HG03571 (cell line): ENCODE results near the gene ARHGEF11.

Experiments
- ATAC-seq: cut with Tn5 transposase; IDR thresholded peaks from one replicate; pipeline ENCODE4 v1.9.1; 2021; ENCODE audit not compliant: unreplicated experiment

ARHGEF11 gene

GRCh38 chr1:157001304-157001703 lies 44.2 kb downstream of the ARHGEF11 start:
- ATAC-seq = no peak

- ATAC-seq = no peak
Measured at GRCh38 chr1:157000686-157001085, 44.9 kb downstream of the ARHGEF11 start.

- ATAC-seq = no peak
Measured at GRCh38 chr1:156999596-157000320, 45.8 kb downstream of the ARHGEF11 start.

- no peak for ATAC-seq
Measured at GRCh38 chr1:156998840-156999500, 46.6 kb downstream of the ARHGEF11 start.

- ATAC-seq = no peak
Measured at GRCh38 chr1:156998301-156998700, 47.2 kb downstream of the ARHGEF11 start.

GRCh38 chr1:156995412-156995811 lies 50.1 kb downstream of the ARHGEF11 start:
- no peak for ATAC-seq

GRCh38 chr1:156994277-156994676 lies 51.3 kb downstream of the ARHGEF11 start:
- ATAC-seq = no peak

GRCh38 chr1:156993426-156994147 lies 52.0 kb downstream of the ARHGEF11 start:
- ATAC-seq = no peak

- no peak for ATAC-seq
Measured at GRCh38 chr1:156992215-156992614, 53.3 kb downstream of the ARHGEF11 start.

- no peak for ATAC-seq
Measured at GRCh38 chr1:156987715-156988114, 57.8 kb downstream of the ARHGEF11 start.

- ATAC-seq = no peak
Measured at GRCh38 chr1:156980551-156980950, 65.0 kb downstream of the ARHGEF11 start.

GRCh38 chr1:156975084-156975483 lies 70.5 kb downstream of the ARHGEF11 start:
- no peak for ATAC-seq

- no peak for ATAC-seq
Measured at GRCh38 chr1:156973417-156973816, 72.1 kb downstream of the ARHGEF11 start.

GRCh38 chr1:156970017-156970416 lies 75.5 kb downstream of the ARHGEF11 start:
- no peak for ATAC-seq

GRCh38 chr1:156969496-156969895 lies 76.0 kb downstream of the ARHGEF11 start:
- ATAC-seq = no peak

- no peak for ATAC-seq
Measured at GRCh38 chr1:156964441-156964840, 81.1 kb downstream of the ARHGEF11 start.

- no peak for ATAC-seq
Measured at GRCh38 chr1:156963621-156964020, 81.9 kb downstream of the ARHGEF11 start.

- ATAC-seq = no peak
Measured at GRCh38 chr1:156961709-156962108, 83.8 kb downstream of the ARHGEF11 start.

- no peak for ATAC-seq
Measured at GRCh38 chr1:156959925-156960324, 85.6 kb downstream of the ARHGEF11 start.

- ATAC-seq = no peak
Measured at GRCh38 chr1:156959414-156959813, 86.1 kb downstream of the ARHGEF11 start.

- ATAC-seq = no peak
Measured at GRCh38 chr1:156958247-156958714, 87.3 kb downstream of the ARHGEF11 start.

GRCh38 chr1:156957634-156958033 lies 87.9 kb downstream of the ARHGEF11 start:
- no peak for ATAC-seq
